ENCODE measurements around the gene AZU1.
"Not testable (repeated sequence)": the region's sequence is repeated elsewhere in the genome, so short reads cannot be mapped to it uniquely, and the experiment has no call there.

Gene AZU1

GRCh38 chr19:843180-843835 lies 15.7 kb downstream of the AZU1 start:
- no peak for DNase-seq (ENCODE audit: low read depth)
- H3K4me3 ChIP-seq (ENCODE audit: low read length), result no peak overlapping the region

GRCh38 chr19:843836-844545 lies 16.4 kb downstream of the AZU1 start:
- no peak overlapping the region for H3K4me3 ChIP-seq (ENCODE audit: low read length)
- no peak for DNase-seq (ENCODE audit: low read depth)
- TF ChIP-seq CTCF (conservative IDR thresholded peaks at IDR 0.05; ENCODE audit: low read depth, low read length), result no peak

More at GRCh38 chr19:843180-843835, 15.7 kb downstream of the AZU1 start:
- no peak for TF ChIP-seq CTCF (conservative IDR thresholded peaks at IDR 0.05; ENCODE audit: low read depth, low read length)

- DNase-seq (ENCODE audit: low read depth), result no peak
- TF ChIP-seq CTCF (conservative IDR thresholded peaks at IDR 0.05; ENCODE audit: low read depth, low read length), result no peak
- H3K4me3 ChIP-seq (ENCODE audit: low read length), result no peak overlapping the region
These were observed 16.9 kb downstream of the AZU1 start for GRCh38 chr19:844546-844971.

GRCh38 chr19:845707-846521 lies 18.3 kb downstream of the AZU1 start:
- no peak for TF ChIP-seq CTCF (conservative IDR thresholded peaks at IDR 0.05; ENCODE audit: low read depth, low read length)
- no peak overlapping the region for H3K4me3 ChIP-seq (ENCODE audit: low read length)
- DNase-seq (ENCODE audit: low read depth), result no peak

- H3K4me3 ChIP-seq (ENCODE audit: low read length), result no peak overlapping the region
- TF ChIP-seq CTCF (conservative IDR thresholded peaks at IDR 0.05; ENCODE audit: low read depth, low read length), result no peak
- no peak for DNase-seq (ENCODE audit: low read depth)
These were observed 20.8 kb downstream of the AZU1 start for GRCh38 chr19:848386-848921.

GRCh38 chr19:849195-849594 lies 21.6 kb downstream of the AZU1 start:
- not testable (repeated sequence) for DNase-seq (ENCODE audit: low read depth); H3K4me3 ChIP-seq (ENCODE audit: low read length)
